Esophagus muscularis mucosa (tissue), 4 donors: ENCODE results near the gene HPS1. TPM values are rescaled to one million over a fixed set of nuclear protein-coding genes. Genes with fewer than 3 reads are reported as not detected.

Source experiments
- DNase-seq: peaks from one replicate; pipeline ENCODE4 v3.0.0-alpha.2; 2017; ENCODE audit errors: extremely low spot score
- H3K27ac ChIP-seq, 4 donors: fragments of 200-600 bp; sonication (generic); replicated peaks in 1 of 4; 1 replicate in 3 of 4; 2 replicates in 1 of 4; pipeline ENCODE4 v1.5.1; 2016 to 2019; ENCODE audit warnings: mild to moderate bottlenecking in 1 of 4
- H3K27me3 ChIP-seq, 4 donors: fragments of 200-600 bp; sonication (generic); one replicate each; pipeline versions ENCODE4 v1.5.1 to v1.6.0; 2016 to 2019
- H3K36me3 ChIP-seq, 4 donors: fragments of 200-600 bp; sonication (generic); one replicate each; pipeline ENCODE4 v1.5.1; 2016 to 2019
- H3K4me1 ChIP-seq, 4 donors: fragments of 200-600 bp; sonication (generic); one replicate each; pipeline ENCODE4 v1.5.1; 2016 to 2019
- H3K4me3 ChIP-seq, 4 donors: fragments of 200-600 bp; sonication (generic); 1 replicate in 2 of 4; 2 replicates in 2 of 4; pipeline ENCODE4 v1.5.1; 2016 to 2019; ENCODE audit warnings: mild to moderate bottlenecking in 4 of 4, moderate library complexity in 1 of 4
- H3K9me3 ChIP-seq, 4 donors: fragments of 200-600 bp; sonication (generic); 1 replicate in 3 of 4; 2 replicates in 1 of 4; pipeline ENCODE4 v1.5.1; 2016 to 2019
- CTCF ChIP-seq, 3 experiments: fragments of 200-600 bp in 2 of 3; fragments of 450-650 bp in 1 of 3; sonication (generic) in 2 of 3; IDR thresholded peaks; one replicate each; pipeline ENCODE4 v1.5.1; 2017 to 2019; ENCODE audit warnings: antibody characterized with exemption in 3 of 3, mild to moderate bottlenecking in 2 of 3, moderate library complexity in 1 of 3
- EP300 ChIP-seq: sonication (generic); formaldehyde crosslinking; IDR thresholded peaks from one replicate; pipeline ENCODE4 v1.6.1; 2017; ENCODE audit warnings: antibody characterized with exemption
- POLR2A ChIP-seq: fragments of 450-650 bp; IDR thresholded peaks from one replicate; pipeline ENCODE4 v1.6.1; 2017; ENCODE audit warnings: antibody characterized with exemption, moderate library complexity, mild to moderate bottlenecking, low read depth
- POLR2AphosphoS5 ChIP-seq, 2 donors: sonication (generic); formaldehyde crosslinking; IDR thresholded peaks; one replicate each; pipeline ENCODE4 v1.6.1; 2017; ENCODE audit warnings: antibody characterized with exemption in 2 of 2
- WGBS: methylation state at CpG from one replicate; pipeline ENCODE4 v1.1.5; 2018; 5-methylcytosine and 5-hydroxymethylcytosine counted together
- intact Hi-C: fragments of 100-400 bp; cut with DNase I; formaldehyde crosslinking; loops from one replicate; pipeline ENCODE4 v1.15.1; 2023
- total RNA-seq, 4 donors: library from RNA; depleted of rRNA; stranded (reverse); fragments of >200 nt; gene quantifications; one replicate each; pipeline versions ENCODE4 v1.1.0 to v1.2.1, GENCODE V29; 2016

Gene HPS1
- total RNA-seq, 4 donors from 2014 or later = 49.7 to 76.1 (median 63.7) TPM

- intact Hi-C loops = no loop called here
- 100% methylated on average over 1 of the region's 1 CpG for WGBS
- H3K4me3 ChIP-seq = no peak overlapping the region
- no peak for TF ChIP-seq EP300
- no peak for TF ChIP-seq CTCF (IDR thresholded peaks at IDR 0.05)
- TF ChIP-seq POLR2AphosphoS5 (IDR thresholded peaks at IDR 0.05) = no peak
- TF ChIP-seq POLR2A = no peak
- no peak for DNase-seq
- peaks cover 64 to 93% (median 84%) of the 10 kb centered on the region in 4 donors for H3K36me3 ChIP-seq
- H3K4me1 ChIP-seq = peaks cover 0 to 4% (median 0%) of the 10 kb centered on the region in 4 donors
- no peak overlapping the region for H3K27ac ChIP-seq
- H3K27me3 ChIP-seq = no peaks in the 10 kb centered on the region
- no peaks in the 10 kb centered on the region for H3K9me3 ChIP-seq
Observed at GRCh38 chr10:98432330-98432729, 14.4 kb downstream of the HPS1 start.

GRCh38 chr10:98431016-98431415, 15.7 kb downstream of the HPS1 start:
- no peak overlapping the region for H3K27ac ChIP-seq
- no peak for TF ChIP-seq CTCF (IDR thresholded peaks at IDR 0.05)
- intact Hi-C loops = no loop called here
- H3K4me1 ChIP-seq = peaks cover 0 to 4% (median 0%) of the 10 kb centered on the region in 4 donors
- no peaks in the 10 kb centered on the region for H3K9me3 ChIP-seq
- 90% methylated on average over 3 of the region's 8 CpGs for WGBS
- no peaks in the 10 kb centered on the region for H3K27me3 ChIP-seq
- peaks cover 70 to 94% (median 91%) of the 10 kb centered on the region in 4 donors for H3K36me3 ChIP-seq
- no peak for DNase-seq
- H3K4me3 ChIP-seq = no peak overlapping the region

- H3K27me3 ChIP-seq = no peaks in the 10 kb centered on the region
- H3K4me3 ChIP-seq = no peak overlapping the region
- peaks cover 71 to 95% (median 88%) of the 10 kb centered on the region in 4 donors for H3K36me3 ChIP-seq
- WGBS = 94% methylated on average over 6 of the region's 8 CpGs
- no peak for DNase-seq
- intact Hi-C loops = no loop called here
- no peaks in the 10 kb centered on the region for H3K9me3 ChIP-seq
- peaks cover 0 to 4% (median 0%) of the 10 kb centered on the region in 4 donors for H3K4me1 ChIP-seq
- H3K27ac ChIP-seq = no peak overlapping the region
- no peak for TF ChIP-seq EP300
Observed at GRCh38 chr10:98430427-98430826, 16.3 kb downstream of the HPS1 start.

- Histone ChIP-seq H3K27me3 (no peaks in the 10 kb centered on the region), H3K27ac (no peak overlapping the region), H3K9me3 (no peaks in the 10 kb centered on the region), H3K4me1 (peaks cover 0 to 4% (median 0%) of the 10 kb centered on the region in 4 donors), H3K36me3 (peaks cover 65 to 95% (median 88%) of the 10 kb centered on the region in 4 donors), H3K4me3 (no peak overlapping the region)
- DNase-seq = no peak
- TF ChIP-seq POLR2A = no peak
- no peak for TF ChIP-seq EP300
- no peak for TF ChIP-seq POLR2AphosphoS5 (IDR thresholded peaks at IDR 0.05)
- WGBS = 96% methylated on average over 14 of the region's 22 CpGs
- intact Hi-C loops = no loop called here
Observed at GRCh38 chr10:98429320-98430072, 17.2 kb downstream of the HPS1 start.

GRCh38 chr10:98427011-98427515, 19.7 kb downstream of the HPS1 start:
- TF ChIP-seq CTCF (IDR thresholded peaks at IDR 0.05) = no peak
- TF ChIP-seq POLR2AphosphoS5 (IDR thresholded peaks at IDR 0.05) = no peak
- no peak for TF ChIP-seq EP300
- no peak for TF ChIP-seq POLR2A

More at GRCh38 chr10:98427011-98427515, 19.7 kb downstream of the HPS1 start:
- no peak for DNase-seq
- intact Hi-C loops = no loop called here
- Histone ChIP-seq H3K4me3 (no peak overlapping the region), H3K27me3 (no peaks in the 10 kb centered on the region), H3K4me1 (peaks cover 0 to 4% (median 0%) of the 10 kb centered on the region in 4 donors), H3K36me3 (peaks cover 53 to 95% (median 86%) of the 10 kb centered on the region in 4 donors), H3K9me3 (no peaks in the 10 kb centered on the region), H3K27ac (no peak overlapping the region)
- 97% methylated on average over 6 of the region's 7 CpGs for WGBS
